Mesenchymal stem cell (in vitro differentiated cells and primary cell): ENCODE measurements around the gene RPH3AL.

ENCODE experiments used
- DNase-seq: peaks from one replicate; pipeline ENCODE4 v3.0.0-alpha.2; 2013
- H2AFZ ChIP-seq: one replicate; pipeline ENCODE4 v1.6.1; 2013; ENCODE audit warnings: low read depth, mild to moderate bottlenecking, control low read depth, inconsistent platforms, low read length, moderate library complexity
- H2AK5ac ChIP-seq: 2 replicates; pipeline ENCODE4 v1.6.1; 2013; ENCODE audit warnings: low read length, moderate library complexity, mild to moderate bottlenecking, inconsistent platforms; ENCODE audit not compliant: severe bottlenecking
- H2BK120ac ChIP-seq: one replicate; pipeline ENCODE4 v1.6.1; 2013; ENCODE audit warnings: low read depth, mild to moderate bottlenecking, inconsistent platforms, low read length, moderate library complexity
- H2BK12ac ChIP-seq, 2 experiments: one replicate each; pipeline ENCODE4 v1.6.1; 2013; ENCODE audit warnings: inconsistent platforms in 2 of 2, low read length in 2 of 2, mild to moderate bottlenecking in 2 of 2, moderate library complexity in 2 of 2, control low read depth in 1 of 2
- H2BK15ac ChIP-seq: one replicate; pipeline ENCODE4 v1.6.1; 2013; ENCODE audit warnings: mild to moderate bottlenecking, low read depth, inconsistent platforms; ENCODE audit not compliant: poor library complexity, severe bottlenecking
- H2BK5ac ChIP-seq: 2 replicates; pipeline ENCODE4 v1.6.1; 2013; ENCODE audit warnings: low read depth, mild to moderate bottlenecking, low read length, control low read depth, inconsistent platforms; ENCODE audit not compliant: poor library complexity, severe bottlenecking
- H3K14ac ChIP-seq, 2 experiments: one replicate each; pipeline ENCODE4 v1.6.1; 2013; ENCODE audit warnings: inconsistent platforms in 2 of 2, low read length in 2 of 2, control low read depth in 1 of 2, mild to moderate bottlenecking in 1 of 2, moderate library complexity in 1 of 2
- H3K18ac ChIP-seq, 2 experiments: one replicate each; pipeline ENCODE4 v1.6.1; 2013; ENCODE audit warnings: inconsistent platforms in 2 of 2, low read length in 2 of 2, control low read depth in 1 of 2, low read depth in 1 of 2, mild to moderate bottlenecking in 1 of 2
- H3K23ac ChIP-seq, 2 experiments: one replicate each; pipeline ENCODE4 v1.6.1; 2013; ENCODE audit warnings: inconsistent platforms in 2 of 2, low read length in 2 of 2, mild to moderate bottlenecking in 2 of 2, moderate library complexity in 2 of 2, control low read depth in 1 of 2
- H3K27ac ChIP-seq: 2 replicates; pipeline ENCODE4 v1.5.1; 2013; ENCODE audit warnings: mild to moderate bottlenecking, moderate library complexity, low read length, control low read depth, inconsistent platforms; ENCODE audit not compliant: poor library complexity, severe bottlenecking
- H3K27me3 ChIP-seq, 2 experiments: 2 replicates each; pipeline versions ENCODE4 v1.6.1 to v1.7.0; 2013; ENCODE audit warnings: low read length in 2 of 2, mild to moderate bottlenecking in 2 of 2, moderate library complexity in 2 of 2, control low read depth in 1 of 2, inconsistent platforms in 1 of 2; ENCODE audit not compliant: control insufficient read depth in 1 of 2, insufficient read depth in 1 of 2
- H3K36me3 ChIP-seq, 2 experiments: 2 replicates each; pipeline versions ENCODE4 v1.6.1 to v1.7.0; 2013; ENCODE audit warnings: low read length in 2 of 2, control low read depth in 1 of 2, inconsistent platforms in 1 of 2, low read depth in 1 of 2, mild to moderate bottlenecking in 1 of 2; ENCODE audit not compliant: insufficient read depth in 2 of 2, control insufficient read depth in 1 of 2
- H3K4ac ChIP-seq, 2 experiments: one replicate each; pipeline ENCODE4 v1.6.1; 2013; ENCODE audit warnings: inconsistent platforms in 2 of 2, low read length in 2 of 2, mild to moderate bottlenecking in 2 of 2, moderate library complexity in 2 of 2, control low read depth in 1 of 2, low read depth in 1 of 2
- H3K4me1 ChIP-seq: 2 replicates; pipeline ENCODE4 v1.6.1; 2013; ENCODE audit warnings: low read depth, low read length, control low read depth; ENCODE audit not compliant: control insufficient read depth, insufficient read depth
- H3K4me2 ChIP-seq: 2 replicates; pipeline ENCODE4 v1.6.1; 2013; ENCODE audit warnings: low read length, mild to moderate bottlenecking, inconsistent platforms; ENCODE audit not compliant: poor library complexity, severe bottlenecking
- H3K4me3 ChIP-seq, 2 experiments: 2 replicates each; pipeline versions ENCODE4 v1.5.1 to v1.7.0; 2013; ENCODE audit warnings: low read length in 2 of 2, mild to moderate bottlenecking in 2 of 2, control low read depth in 1 of 2, low read depth in 1 of 2; ENCODE audit not compliant: insufficient read depth in 1 of 2
- H3K79me1 ChIP-seq: replicated peaks from 2 replicates; pipeline ENCODE4 v1.6.1; 2013; ENCODE audit warnings: mild to moderate bottlenecking, control low read depth, low read length, inconsistent platforms; ENCODE audit not compliant: poor library complexity, severe bottlenecking
- H3K9ac ChIP-seq: 2 replicates; pipeline ENCODE4 v1.7.0; 2013; ENCODE audit warnings: mild to moderate bottlenecking, low read length, moderate library complexity
- H3K9me3 ChIP-seq: 2 replicates; pipeline ENCODE4 v1.7.0; 2013; ENCODE audit warnings: mild to moderate bottlenecking, low read length; ENCODE audit not compliant: control insufficient read depth
- H4K8ac ChIP-seq: one replicate; pipeline ENCODE4 v1.6.1; 2013; ENCODE audit warnings: inconsistent platforms, mild to moderate bottlenecking, low read length, moderate library complexity
- H4K91ac ChIP-seq: one replicate; pipeline ENCODE4 v1.6.1; 2013; ENCODE audit warnings: mild to moderate bottlenecking, low read length, inconsistent platforms
- WGBS: methylation state at CpG from one replicate; pipeline ENCODE4 v1.1.7; 2013; ENCODE audit warnings: mixed read lengths; 5-methylcytosine and 5-hydroxymethylcytosine counted together

The RPH3AL gene

GRCh38 chr17:382644-383533 lies 30.3 kb upstream of the RPH3AL start:
- Histone ChIP-seq H3K18ac (peak overlapping the region; percentile 23 to 85), H2BK5ac (no peak overlapping the region), H2BK12ac (peak overlapping the region in 1 of 2 experiments; percentile 81), H3K27me3 (peaks cover 0 to 58% of the 10 kb centered on the region in 2 experiments), H4K8ac (no peak overlapping the region), H3K23ac (no peak overlapping the region), H3K36me3 (peaks cover 0 to 6% of the 10 kb centered on the region in 2 experiments), H3K4me1 (peaks cover 35% of the 10 kb centered on the region), H3K4me2 (peak overlapping the region; percentile 40), H3K9me3 (peaks cover 2% of the 10 kb centered on the region), H2AK5ac (peak overlapping the region; percentile 21), H2AFZ (no peak overlapping the region), H3K79me1 (peaks cover 4% of the 10 kb centered on the region), H4K91ac (no peak overlapping the region), H2BK15ac (no peak overlapping the region), H3K27ac (peak overlapping the region; percentile 61), H2BK120ac (no peak overlapping the region), H3K9ac (no peak overlapping the region), H3K4ac (peak overlapping the region in 1 of 2 experiments; percentile 52), H3K4me3 (no peak overlapping the region), H3K14ac (no peak overlapping the region)
- 33% methylated on average over 11 of the region's 13 CpGs for WGBS
- DNase-seq: peak; percentile 97

- peak overlapping the region; percentile 69 to 83 for H2BK12ac ChIP-seq
- no peak overlapping the region for H3K23ac ChIP-seq
- 74% methylated on average over 9 of the region's 9 CpGs for WGBS
- no peak overlapping the region for H2AFZ ChIP-seq
- H3K14ac ChIP-seq: no peak overlapping the region
- peak overlapping the region; percentile 1 for H2BK5ac ChIP-seq
- peaks cover 0 to 6% of the 10 kb centered on the region in 2 experiments for H3K36me3 ChIP-seq
- peak overlapping the region; percentile 40 for H3K4me2 ChIP-seq
- no peak overlapping the region for H2BK15ac ChIP-seq
- peaks cover 4% of the 10 kb centered on the region for H3K79me1 ChIP-seq
- peak overlapping the region; percentile 23 for H4K91ac ChIP-seq
- no peak for DNase-seq
- no peak overlapping the region for H2BK120ac ChIP-seq
- peak overlapping the region in 1 of 2 experiments; percentile 7 for H3K4ac ChIP-seq
- no peaks in the 10 kb centered on the region for H3K9me3 ChIP-seq
- H3K18ac ChIP-seq: peak overlapping the region; percentile 23 to 88
- H3K4me3 ChIP-seq: no peak overlapping the region
- H4K8ac ChIP-seq: peak overlapping the region; percentile 54
- peaks cover 35% of the 10 kb centered on the region for H3K4me1 ChIP-seq
- H3K9ac ChIP-seq: no peak overlapping the region
- H2AK5ac ChIP-seq: peak overlapping the region; percentile 15
- peak overlapping the region; percentile 61 for H3K27ac ChIP-seq
- peaks cover 0 to 50% of the 10 kb centered on the region in 2 experiments for H3K27me3 ChIP-seq
Observed at GRCh38 chr17:381941-382643, 29.5 kb upstream of the RPH3AL start.

DNA sequence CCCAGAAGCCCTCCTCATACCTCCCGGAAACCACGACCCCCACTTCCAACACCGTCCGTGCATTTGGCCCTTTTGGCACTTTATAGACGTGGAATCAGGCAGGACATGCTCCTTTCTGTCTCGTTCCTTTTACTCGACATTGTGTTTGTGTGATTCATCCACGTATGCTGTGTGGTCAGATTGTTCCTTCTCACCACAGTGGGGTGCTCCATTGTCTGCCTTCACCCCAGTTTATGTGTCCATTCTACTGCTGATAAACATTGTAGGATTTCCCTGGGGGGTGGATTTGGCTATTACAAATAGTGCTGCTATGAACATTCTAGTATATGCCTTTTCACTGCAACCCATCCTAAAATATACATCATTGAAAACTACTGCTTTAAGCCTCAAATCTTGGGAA lies 28.9 kb upstream of the RPH3AL start:
- Histone ChIP-seq H3K4ac (no peak overlapping the region), H3K27ac (no peak overlapping the region), H3K4me3 (no peak overlapping the region), H3K79me1 (peaks cover 4% of the 10 kb centered on the region), H3K9ac (no peak overlapping the region), H3K4me1 (peaks cover 35% of the 10 kb centered on the region), H2BK15ac (no peak overlapping the region), H2BK5ac (no peak overlapping the region), H2BK120ac (no peak overlapping the region), H4K91ac (no peak overlapping the region), H2AK5ac (no peak overlapping the region), H4K8ac (no peak overlapping the region), H3K9me3 (no peaks in the 10 kb centered on the region), H2AFZ (no peak overlapping the region), H3K14ac (no peak overlapping the region), H3K36me3 (peaks cover 0 to 6% of the 10 kb centered on the region in 2 experiments), H3K4me2 (no peak overlapping the region), H3K27me3 (peaks cover 0 to 46% of the 10 kb centered on the region in 2 experiments), H3K18ac (no peak overlapping the region), H3K23ac (no peak overlapping the region), H2BK12ac (no peak overlapping the region)
- WGBS: 83% methylated on average over 8 of the region's 8 CpGs
- DNase-seq: peak; percentile 32
